NCI-H345 treated with DMSO at 0.1 percent for 48 hours (cell line): Measurements from ENCODE around the gene ASS1.

ENCODE experiments used
- DNase-seq: peaks from one replicate; lab custom pipeline; 2025; ENCODE audit not compliant: unreplicated experiment; lab: John Stamatoyannopoulos, UW

The ASS1 gene

DNA sequence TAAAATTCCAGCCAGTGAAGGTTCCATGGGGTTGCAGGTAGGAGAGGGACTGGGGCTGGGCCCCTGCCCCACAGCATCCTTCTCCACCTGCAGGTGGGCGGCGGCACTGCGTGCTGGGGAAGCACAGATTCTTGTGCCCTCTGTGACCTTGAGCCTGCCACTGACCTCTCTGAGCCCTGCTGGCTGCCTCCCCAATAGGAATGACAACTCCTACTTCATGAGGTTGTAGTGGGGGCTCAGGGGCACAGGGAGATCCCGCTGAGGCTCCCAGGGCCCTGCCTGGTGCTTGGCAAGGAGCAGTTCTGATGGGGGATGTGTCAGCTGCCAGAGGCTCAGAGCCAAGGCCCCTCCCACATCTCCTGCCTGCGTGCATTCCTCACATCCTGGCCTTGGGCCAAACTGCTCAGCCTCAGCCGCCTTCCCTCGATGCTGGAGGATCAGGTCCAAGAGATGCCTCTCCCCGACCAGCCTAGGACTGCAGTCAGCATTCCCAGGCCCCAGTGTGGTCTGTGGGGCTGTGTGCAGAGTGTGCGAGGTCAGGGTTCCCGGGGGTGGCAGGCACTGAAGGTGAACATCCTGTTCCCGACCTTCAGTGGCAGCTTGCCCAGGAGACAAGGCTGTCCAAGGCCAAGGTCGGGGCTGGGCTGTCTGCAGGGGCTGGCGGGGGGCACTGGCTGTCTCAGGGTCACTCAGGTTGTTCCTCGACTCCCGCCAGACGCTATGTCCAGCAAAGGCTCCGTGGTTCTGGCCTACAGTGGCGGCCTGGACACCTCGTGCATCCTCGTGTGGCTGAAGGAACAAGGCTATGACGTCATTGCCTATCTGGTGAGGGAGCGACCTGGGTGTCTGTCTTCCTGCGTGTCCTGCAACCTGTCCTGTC, 7.0 kb downstream of the ASS1 start:
- DNase-seq = peak; percentile 93

DNA sequence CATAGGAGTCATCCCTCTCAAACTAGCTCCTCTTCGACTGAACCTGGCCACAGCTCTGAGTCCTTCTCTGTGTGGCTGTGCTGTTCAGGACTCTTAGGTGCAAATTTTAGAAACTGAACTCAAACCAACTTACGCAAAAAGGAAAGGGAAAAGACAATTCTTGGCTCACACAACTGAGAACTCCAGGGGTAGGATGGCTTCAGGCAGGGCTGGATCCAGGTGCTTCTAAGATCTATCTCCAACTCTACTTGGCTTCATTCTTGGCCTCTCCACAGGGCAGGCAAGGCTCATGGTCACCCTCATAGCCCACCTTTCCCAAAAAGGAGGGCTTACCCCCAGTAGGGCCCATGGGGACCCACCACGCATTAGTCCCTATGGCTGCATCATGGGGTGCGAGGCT, 8.1 kb downstream of the ASS1 start:
- DNase-seq = no peak

DNA sequence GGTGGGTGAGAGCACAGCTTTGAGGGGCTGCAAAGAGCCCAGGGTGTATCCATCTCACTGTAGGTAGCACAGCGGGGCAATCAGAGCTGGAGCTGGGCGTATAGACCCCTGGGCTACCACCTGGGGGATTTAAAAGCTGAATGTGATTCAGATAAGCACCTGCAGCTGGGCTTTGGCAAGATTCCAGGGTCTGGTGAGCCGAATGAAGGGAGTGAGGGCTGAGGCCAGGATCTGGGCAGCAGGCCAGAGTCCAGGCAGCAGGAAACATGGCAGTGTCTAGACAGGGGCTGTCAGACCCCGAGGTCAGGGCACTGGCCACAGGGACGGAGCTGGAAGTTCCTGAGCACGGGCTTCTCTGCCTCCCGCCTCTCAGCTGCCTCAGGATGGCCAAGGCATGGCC, 8.7 kb downstream of the ASS1 start:
- DNase-seq = peak; percentile 91

- DNase-seq = no peak
These were observed 9.5 kb downstream of the ASS1 start for GRCh38 chr9:130454096-130454811.

- no peak for DNase-seq
These were observed 10.1 kb downstream of the ASS1 start for GRCh38 chr9:130454812-130455325.

- DNase-seq = no peak
These were observed 13.5 kb downstream of the ASS1 start for GRCh38 chr9:130458027-130458803.

DNA sequence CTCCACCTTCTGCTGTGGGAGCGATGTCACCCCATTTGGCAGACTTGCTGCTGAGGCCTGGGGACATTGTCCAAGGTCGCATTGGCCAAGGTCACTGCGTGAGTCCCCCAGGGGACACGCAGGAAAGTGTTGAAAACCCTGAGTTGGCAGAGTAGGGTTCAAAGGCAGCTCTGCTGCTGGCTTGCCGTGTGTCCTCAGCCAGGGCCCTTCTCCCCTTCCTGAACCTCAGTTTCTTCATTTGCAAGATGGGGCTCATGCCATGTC, 14.0 kb downstream of the ASS1 start:
- DNase-seq = no peak

DNA sequence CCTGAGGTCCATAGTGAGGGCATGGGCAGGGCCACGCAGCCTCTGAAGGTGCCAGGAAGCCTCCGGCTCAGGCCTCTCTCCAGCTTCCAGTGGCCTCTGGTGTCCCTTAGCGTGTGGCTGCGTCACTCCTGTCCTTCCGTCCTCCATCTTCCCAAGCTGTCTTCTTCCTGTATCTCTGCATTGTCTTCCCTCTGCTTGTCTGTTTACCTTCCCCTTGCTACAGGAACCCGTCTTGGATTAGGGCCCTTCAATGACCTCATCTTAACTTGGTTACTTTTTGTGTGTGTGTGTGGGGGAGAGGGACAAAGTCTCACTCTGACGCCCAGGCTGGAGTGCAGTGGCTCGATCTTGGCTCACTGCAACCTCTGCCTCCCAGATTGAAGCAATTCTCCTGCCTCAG, 14.4 kb downstream of the ASS1 start:
- DNase-seq = no peak

DNA sequence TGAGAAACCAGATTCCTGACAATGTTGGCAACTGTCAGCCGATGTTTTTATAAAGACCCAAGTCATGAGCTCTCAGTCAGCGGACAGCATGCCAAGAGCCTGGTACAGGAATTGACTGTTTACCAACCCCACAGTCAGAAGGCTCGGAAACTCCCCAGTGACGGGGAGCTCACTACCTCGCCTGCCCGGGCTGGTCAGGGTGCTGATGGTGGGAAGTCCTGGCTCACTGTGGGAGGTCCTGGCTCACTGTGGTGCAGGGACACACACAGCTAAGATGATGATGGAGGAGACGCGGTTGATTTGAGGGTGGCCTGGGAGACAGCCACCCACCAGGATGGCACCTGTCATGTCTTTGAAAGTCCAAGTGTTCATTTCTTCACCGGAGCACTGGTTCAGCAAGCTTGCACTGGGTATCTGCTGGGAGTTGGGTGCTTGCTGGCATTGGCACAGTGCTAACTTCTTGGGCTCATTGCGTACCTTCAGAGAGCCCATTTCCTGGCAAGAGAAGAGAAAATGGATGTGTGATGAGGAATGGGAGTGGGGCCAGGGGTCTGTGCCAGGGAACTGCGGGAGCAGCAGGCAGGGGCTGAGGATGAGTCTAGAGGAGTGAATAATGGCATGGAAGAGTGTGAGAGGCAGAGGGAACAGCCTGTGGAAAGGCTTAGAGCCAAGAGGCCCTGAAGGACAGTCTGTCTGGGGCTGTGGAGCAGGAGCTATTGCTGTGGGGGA, 15.3 kb downstream of the ASS1 start:
- DNase-seq = no peak

- DNase-seq = peak; percentile 28
These were observed 16.5 kb downstream of the ASS1 start for GRCh38 chr9:130461218-130461630.

GRCh38 chr9:130461731-130462130, 17.0 kb downstream of the ASS1 start:
- DNase-seq = no peak

- DNase-seq = no peak
These were observed 18.2 kb downstream of the ASS1 start for GRCh38 chr9:130462685-130463540.

DNA sequence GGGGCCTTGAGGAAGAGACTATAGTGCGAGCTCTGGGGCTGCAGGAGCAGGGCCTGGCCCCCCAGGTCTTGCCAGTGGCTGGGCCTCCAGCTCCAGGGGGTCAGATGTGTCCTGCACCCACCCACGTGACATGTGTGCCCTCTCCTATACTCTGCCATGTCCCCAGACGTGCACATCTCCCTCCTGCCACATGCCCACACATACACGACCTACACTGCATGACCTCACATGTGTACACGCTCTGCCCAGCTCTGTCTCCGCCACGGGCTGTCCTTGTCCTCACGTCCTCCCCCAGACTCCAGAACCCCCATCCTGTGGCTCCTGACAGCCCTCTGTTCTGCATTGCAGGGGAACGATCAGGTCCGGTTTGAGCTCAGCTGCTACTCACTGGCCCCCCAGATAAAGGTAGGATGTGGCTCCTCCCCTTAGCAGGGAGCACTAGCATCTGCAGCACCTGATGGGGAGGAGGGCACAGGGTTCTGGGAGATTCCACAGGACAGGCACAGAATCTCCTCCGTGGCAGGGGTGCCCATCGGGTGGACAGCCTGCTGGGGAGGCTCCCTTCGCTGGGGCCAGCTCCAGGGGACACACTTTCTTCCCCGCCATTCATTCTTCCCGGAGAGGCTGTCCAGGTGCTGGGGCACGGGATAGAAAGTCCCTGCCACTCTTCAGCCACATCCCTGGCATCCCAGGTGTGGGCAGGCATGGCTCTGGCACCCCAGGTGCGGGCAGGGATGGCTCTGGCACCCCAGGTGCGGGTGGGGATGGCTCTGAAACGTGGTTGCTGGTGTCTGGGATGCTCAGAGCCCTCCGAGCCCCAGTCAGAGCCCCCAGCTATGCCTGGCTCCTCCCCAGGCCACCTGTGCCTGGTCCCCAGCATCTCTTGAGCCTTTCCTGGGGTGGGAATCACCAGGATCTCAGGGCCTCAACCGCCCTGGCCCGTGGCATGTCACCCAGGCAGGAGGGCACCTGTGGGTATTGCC, 19.3 kb downstream of the ASS1 start:
- DNase-seq = no peak

GRCh38 chr9:130465383-130466096, 20.8 kb downstream of the ASS1 start:
- DNase-seq = no peak

DNA sequence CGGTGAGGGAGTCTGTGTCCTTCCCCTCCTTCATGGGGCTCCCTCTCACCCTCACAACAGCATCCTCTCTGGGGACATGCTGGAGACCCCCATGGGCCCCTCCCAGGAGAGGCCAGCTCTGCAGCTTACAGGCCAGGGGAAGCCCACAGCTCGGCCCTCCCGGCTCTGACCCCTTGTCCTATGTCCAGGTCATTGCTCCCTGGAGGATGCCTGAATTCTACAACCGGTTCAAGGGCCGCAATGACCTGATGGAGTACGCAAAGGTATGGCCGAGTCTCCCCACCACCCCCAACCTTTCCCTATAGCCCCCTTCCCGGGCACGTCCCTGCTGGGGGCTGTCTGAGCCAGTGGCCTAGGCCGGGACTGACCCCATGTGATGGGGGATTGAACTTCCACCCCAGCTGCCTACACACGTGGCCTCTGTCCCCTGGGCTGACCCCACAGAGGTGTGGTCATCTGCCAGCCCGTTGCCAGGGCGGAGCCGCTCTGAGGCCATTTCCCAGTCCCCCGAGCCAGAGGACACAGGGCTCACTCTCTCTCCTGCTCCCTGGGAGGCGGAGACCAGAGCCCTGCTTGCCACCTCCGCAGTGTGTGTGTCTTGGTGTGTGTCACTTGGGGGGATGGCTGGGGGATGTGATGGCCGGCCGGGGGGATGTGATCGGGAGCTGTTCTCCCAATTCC, 21.9 kb downstream of the ASS1 start:
- no peak for DNase-seq

GRCh38 chr9:130467316-130467715, 22.6 kb downstream of the ASS1 start:
- DNase-seq = no peak

- no peak for DNase-seq
These were observed 23.8 kb downstream of the ASS1 start for GRCh38 chr9:130468566-130468965.

DNA sequence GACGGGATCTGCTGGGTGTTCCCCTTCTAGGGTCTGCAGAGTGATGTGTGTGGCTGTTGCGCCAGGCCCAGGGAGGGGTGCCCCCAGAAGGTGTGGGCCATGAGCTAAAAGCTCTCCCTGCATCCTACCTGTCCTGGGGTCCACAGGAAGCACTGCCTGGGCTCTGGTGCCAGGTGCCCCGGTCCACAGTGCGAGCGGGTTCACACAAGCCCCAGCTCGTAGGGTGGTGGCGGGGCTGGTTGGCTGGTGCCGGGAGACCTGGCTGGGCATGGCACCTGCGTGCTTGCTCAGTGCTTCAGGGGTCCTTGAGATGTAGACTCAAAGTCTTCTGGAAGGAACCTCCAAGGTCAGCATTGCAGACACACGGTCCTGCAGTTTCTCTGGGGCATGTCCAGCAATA, 25.5 kb downstream of the ASS1 start:
- DNase-seq = no peak
